Mesendoderm (in vitro differentiated cells): ENCODE results near the gene RBMS3.

Experiments
- DNase-seq: peaks from one replicate; pipeline ENCODE4 v3.0.0; 2013
- H2AK5ac ChIP-seq: 2 replicates; pipeline ENCODE4 v1.6.1; 2013; ENCODE audit warnings: low read length, inconsistent platforms
- H2BK120ac ChIP-seq: 2 replicates; pipeline ENCODE4 v1.6.1; 2013; ENCODE audit warnings: low read depth, mild to moderate bottlenecking, low read length, moderate library complexity, mixed read lengths
- H2BK15ac ChIP-seq: replicated peaks from 2 replicates; pipeline ENCODE4 v1.6.1; 2013; ENCODE audit warnings: low read depth, mild to moderate bottlenecking, moderate library complexity
- H2BK5ac ChIP-seq: 2 replicates; pipeline ENCODE4 v1.6.1; 2013; ENCODE audit warnings: low read length, inconsistent platforms
- H3K18ac ChIP-seq: 2 replicates; pipeline ENCODE4 v1.6.1; 2013; ENCODE audit warnings: mild to moderate bottlenecking, low read length, mixed read lengths
- H3K23ac ChIP-seq: one replicate; pipeline ENCODE4 v1.6.1; 2013; ENCODE audit warnings: low read length
- H3K27ac ChIP-seq: 2 replicates; pipeline ENCODE4 v1.5.1; 2013; ENCODE audit warnings: low read depth, mild to moderate bottlenecking, inconsistent platforms, low read length, moderate library complexity
- H3K27me3 ChIP-seq: 2 replicates; pipeline ENCODE4 v1.6.1; 2013; ENCODE audit warnings: low read length, control low read depth, mild to moderate bottlenecking, inconsistent platforms; ENCODE audit not compliant: insufficient read depth, poor library complexity
- H3K36me3 ChIP-seq: 2 replicates; pipeline ENCODE4 v1.6.1; 2013; ENCODE audit warnings: low read length, inconsistent platforms; ENCODE audit not compliant: control insufficient read depth, insufficient read depth
- H3K4ac ChIP-seq: one replicate; pipeline ENCODE4 v1.6.1; 2013; ENCODE audit warnings: low read depth, mild to moderate bottlenecking, low read length, moderate library complexity
- H3K4me1 ChIP-seq: 2 replicates; pipeline ENCODE4 v1.6.1; 2013; ENCODE audit warnings: low read depth, low read length, inconsistent platforms; ENCODE audit not compliant: control insufficient read depth
- H3K4me2 ChIP-seq: 2 replicates; pipeline ENCODE4 v1.6.1; 2013; ENCODE audit warnings: low read length
- H3K4me3 ChIP-seq: 2 replicates; pipeline ENCODE4 v1.5.1; 2013; ENCODE audit warnings: mild to moderate bottlenecking, low read length
- H3K56ac ChIP-seq: one replicate; pipeline ENCODE4 v1.6.1; 2013; ENCODE audit warnings: low read length
- H3K79me1 ChIP-seq: 2 replicates; pipeline ENCODE4 v1.6.1; 2013; ENCODE audit warnings: low read length, inconsistent platforms
- H3K79me2 ChIP-seq: 2 replicates; pipeline ENCODE4 v1.6.1; 2013; ENCODE audit warnings: mild to moderate bottlenecking, low read length; ENCODE audit not compliant: control insufficient read depth, insufficient read depth
- H3K9ac ChIP-seq: 2 replicates; pipeline ENCODE4 v1.6.1; 2013; ENCODE audit warnings: low read length, inconsistent platforms
- H4K5ac ChIP-seq: one replicate; pipeline ENCODE4 v1.6.1; 2013; ENCODE audit warnings: low read length
- H4K8ac ChIP-seq: one replicate; pipeline ENCODE4 v1.6.1; 2013; ENCODE audit warnings: low read depth, mild to moderate bottlenecking, control low read depth, low read length, moderate library complexity
- WGBS: extraction: QIAGEN DNeasy Blood & Tissue Kit; methylation state at CpG from one replicate; pipeline ENCODE4 v1.1.7; 2013; ENCODE audit warnings: low lambda C conversion rate, missing lambda C conversion rate; ENCODE audit not compliant: insufficient coverage; ENCODE audit errors: extremely low coverage; 5-methylcytosine and 5-hydroxymethylcytosine counted together

Gene RBMS3

GRCh38 chr3:30004481-30004880, 723.6 kb downstream of the RBMS3 start:
- no peaks in the 10 kb centered on the region for H3K36me3 ChIP-seq
- no peak overlapping the region for H3K27ac ChIP-seq
- no peak overlapping the region for H3K4me3 ChIP-seq
- H2BK5ac ChIP-seq, result no peak overlapping the region
- no peak overlapping the region for H3K23ac ChIP-seq
- WGBS, result no CpG with 5 or more reads among the region's 3 CpGs
- no peak overlapping the region for H3K9ac ChIP-seq
- no peak overlapping the region for H3K4me2 ChIP-seq
- no peak overlapping the region for H2AK5ac ChIP-seq
- H3K4ac ChIP-seq, result no peak overlapping the region
- no peak overlapping the region for H4K5ac ChIP-seq
- no peak overlapping the region for H3K56ac ChIP-seq
- H2BK15ac ChIP-seq, result no peak overlapping the region
- no peaks in the 10 kb centered on the region for H3K27me3 ChIP-seq
- no peak overlapping the region for H4K8ac ChIP-seq
- H2BK120ac ChIP-seq, result no peak overlapping the region
- no peak overlapping the region for H3K18ac ChIP-seq
- DNase-seq, result no peak
- H3K79me2 ChIP-seq, result no peaks in the 10 kb centered on the region
- H3K79me1 ChIP-seq, result no peaks in the 10 kb centered on the region
- H3K4me1 ChIP-seq, result peaks cover 1% of the 10 kb centered on the region

GRCh38 chr3:30006111-30006510, 725.2 kb downstream of the RBMS3 start:
- H2BK120ac ChIP-seq, result no peak overlapping the region
- no peaks in the 10 kb centered on the region for H3K79me1 ChIP-seq
- H3K4me3 ChIP-seq, result no peak overlapping the region
- no peak overlapping the region for H3K23ac ChIP-seq
- H4K8ac ChIP-seq, result no peak overlapping the region
- H4K5ac ChIP-seq, result no peak overlapping the region
- H2BK15ac ChIP-seq, result no peak overlapping the region
- H3K4me2 ChIP-seq, result no peak overlapping the region
- H3K27ac ChIP-seq, result no peak overlapping the region
- no peak overlapping the region for H2AK5ac ChIP-seq
- no peaks in the 10 kb centered on the region for H3K36me3 ChIP-seq
- H3K79me2 ChIP-seq, result no peaks in the 10 kb centered on the region
- H3K9ac ChIP-seq, result no peak overlapping the region
- H2BK5ac ChIP-seq, result no peak overlapping the region
- H3K18ac ChIP-seq, result no peak overlapping the region
- peaks cover 1% of the 10 kb centered on the region for H3K4me1 ChIP-seq
- H3K4ac ChIP-seq, result no peak overlapping the region
- WGBS, result no CpG with 5 or more reads among the region's 1 CpG
- no peak for DNase-seq
- no peaks in the 10 kb centered on the region for H3K27me3 ChIP-seq
- no peak overlapping the region for H3K56ac ChIP-seq

GRCh38 chr3:30007668-30008067, 726.8 kb downstream of the RBMS3 start:
- Histone ChIP-seq H3K4ac (no peak overlapping the region), H3K4me3 (no peak overlapping the region), H3K27ac (no peak overlapping the region), H3K36me3 (no peaks in the 10 kb centered on the region), H3K4me2 (no peak overlapping the region), H3K9ac (no peak overlapping the region), H2BK5ac (no peak overlapping the region), H3K18ac (no peak overlapping the region), H2AK5ac (no peak overlapping the region), H3K23ac (no peak overlapping the region), H3K4me1 (peaks cover 1% of the 10 kb centered on the region), H4K5ac (no peak overlapping the region), H3K79me1 (no peaks in the 10 kb centered on the region), H3K79me2 (no peaks in the 10 kb centered on the region), H2BK120ac (no peak overlapping the region), H3K27me3 (no peaks in the 10 kb centered on the region), H2BK15ac (no peak overlapping the region), H4K8ac (no peak overlapping the region), H3K56ac (no peak overlapping the region)
- peak; percentile 15 for DNase-seq
- WGBS, result no CpG with 5 or more reads among the region's 1 CpG

- Histone ChIP-seq H3K27me3 (no peaks in the 10 kb centered on the region), H3K27ac (no peak overlapping the region), H3K9ac (no peak overlapping the region), H3K18ac (no peak overlapping the region), H3K4me3 (no peak overlapping the region), H3K4me1 (peaks cover 1% of the 10 kb centered on the region), H3K79me2 (no peaks in the 10 kb centered on the region), H4K5ac (no peak overlapping the region), H3K4ac (no peak overlapping the region), H3K36me3 (no peaks in the 10 kb centered on the region), H2BK15ac (no peak overlapping the region), H3K23ac (no peak overlapping the region), H4K8ac (no peak overlapping the region), H2BK120ac (no peak overlapping the region), H2AK5ac (no peak overlapping the region), H3K4me2 (no peak overlapping the region), H3K56ac (no peak overlapping the region), H3K79me1 (no peaks in the 10 kb centered on the region), H2BK5ac (no peak overlapping the region)
- no peak for DNase-seq
- WGBS, result no CpG with 5 or more reads among the region's 4 CpGs
These were observed 730.4 kb downstream of the RBMS3 start for GRCh38 chr3:30011237-30011803.

GRCh38 chr3:30012941-30013543, 732.2 kb downstream of the RBMS3 start:
- no peaks in the 10 kb centered on the region for H3K79me2 ChIP-seq
- no peaks in the 10 kb centered on the region for H3K36me3 ChIP-seq
- H3K27me3 ChIP-seq, result no peaks in the 10 kb centered on the region
- no peak overlapping the region for H3K4ac ChIP-seq
- no peak overlapping the region for H3K4me3 ChIP-seq
- H2AK5ac ChIP-seq, result no peak overlapping the region
- H2BK5ac ChIP-seq, result no peak overlapping the region
- no peaks in the 10 kb centered on the region for H3K79me1 ChIP-seq
- peak; percentile 81 for DNase-seq
- no peak overlapping the region for H4K8ac ChIP-seq
- no peak overlapping the region for H3K27ac ChIP-seq
- no peak overlapping the region for H2BK120ac ChIP-seq
- H3K9ac ChIP-seq, result no peak overlapping the region
- H3K4me2 ChIP-seq, result no peak overlapping the region
- H4K5ac ChIP-seq, result no peak overlapping the region
- WGBS, result no CpG with 5 or more reads among the region's 2 CpGs
- H3K23ac ChIP-seq, result no peak overlapping the region
- peak overlapping the region; percentile 92 for H2BK15ac ChIP-seq
- peaks cover 2% of the 10 kb centered on the region for H3K4me1 ChIP-seq
- H3K18ac ChIP-seq, result no peak overlapping the region
- H3K56ac ChIP-seq, result no peak overlapping the region

- no peak overlapping the region for H3K23ac ChIP-seq
- H3K4ac ChIP-seq, result no peak overlapping the region
- no peak overlapping the region for H2BK120ac ChIP-seq
- H3K56ac ChIP-seq, result no peak overlapping the region
- H3K4me1 ChIP-seq, result peaks cover 2% of the 10 kb centered on the region
- DNase-seq, result peak; percentile 83
- H2BK5ac ChIP-seq, result no peak overlapping the region
- H3K9ac ChIP-seq, result no peak overlapping the region
- no peak overlapping the region for H3K18ac ChIP-seq
- H3K79me2 ChIP-seq, result no peaks in the 10 kb centered on the region
- H3K36me3 ChIP-seq, result no peaks in the 10 kb centered on the region
- H2AK5ac ChIP-seq, result no peak overlapping the region
- H3K27ac ChIP-seq, result no peak overlapping the region
- H3K79me1 ChIP-seq, result no peaks in the 10 kb centered on the region
- no peak overlapping the region for H2BK15ac ChIP-seq
- no peak overlapping the region for H3K4me3 ChIP-seq
- no peak overlapping the region for H4K5ac ChIP-seq
- H4K8ac ChIP-seq, result no peak overlapping the region
- no peak overlapping the region for H3K4me2 ChIP-seq
- no peaks in the 10 kb centered on the region for H3K27me3 ChIP-seq
- no CpG with 5 or more reads among the region's 2 CpGs for WGBS
These were observed 737.0 kb downstream of the RBMS3 start for GRCh38 chr3:30017901-30018300.
